Mesothelial cell of epicardium (in vitro differentiated cells): ENCODE measurements around the gene MAG. TPM values are rescaled to one million over a fixed set of nuclear protein-coding genes. Genes with fewer than 3 reads are reported as not detected.

Experiments
- DNase-seq, 2 experiments: peaks; one replicate each; pipeline ENCODE4 v3.0.0; 2021; ENCODE audit warnings: low spot score in 2 of 2; ENCODE audit not compliant: unreplicated experiment in 2 of 2
- H3K27ac Mint-ChIP-seq: 2 replicates; pipeline ENCODE4 v1.8.0; 2021; ENCODE audit warnings: mixed read lengths
- H3K27me3 Mint-ChIP-seq: 2 replicates; pipeline ENCODE4 v1.8.0; 2021; ENCODE audit warnings: low read depth, mixed read lengths
- H3K36me3 Mint-ChIP-seq: 2 replicates; pipeline ENCODE4 v1.8.0; 2021; ENCODE audit warnings: mixed read lengths
- H3K4me1 Mint-ChIP-seq: 2 replicates; pipeline ENCODE4 v1.8.0; 2021; ENCODE audit warnings: mixed read lengths
- H3K4me3 Mint-ChIP-seq: 2 replicates; pipeline ENCODE4 v1.8.0; 2021; ENCODE audit warnings: mild to moderate bottlenecking, moderate library complexity, mixed read lengths
- H3K9me3 Mint-ChIP-seq: 2 replicates; pipeline ENCODE4 v1.8.0; 2021; ENCODE audit warnings: mixed read lengths
- CTCF ChIP-seq: fragments of 200-600 bp; sonication (generic); IDR thresholded peaks from one replicate; pipeline ENCODE4 v1.5.0; 2021; ENCODE audit warnings: antibody characterized with exemption; ENCODE audit not compliant: unreplicated experiment
- total RNA-seq: library from RNA; stranded (reverse); gene quantifications from 3 replicates; pipeline ENCODE4 v1.2.1, GENCODE V29; 2021

MAG gene
- total RNA-seq, 1 donor from 2014 or later: 26.1 TPM

- Mint-ChIP-seq H3K36me3 (peaks cover 32% of the 10 kb centered on the region), H3K27me3 (no peaks in the 10 kb centered on the region), H3K27ac (no peak overlapping the region), H3K4me3 (no peak overlapping the region), H3K4me1 (peaks cover 6% of the 10 kb centered on the region), H3K9me3 (no peaks in the 10 kb centered on the region)
- TF ChIP-seq CTCF: no peak
- DNase-seq: no peak
Observed at GRCh38 chr19:35272122-35272719, 19.7 kb upstream of the MAG start.

GRCh38 chr19:35272954-35273649, 18.9 kb upstream of the MAG start:
- Mint-ChIP-seq H3K27ac (no peak overlapping the region), H3K36me3 (peaks cover 34% of the 10 kb centered on the region)

GRCh38 chr19:35273686-35274259, 18.2 kb upstream of the MAG start:
- TF ChIP-seq CTCF: no peak
- H3K4me1 Mint-ChIP-seq: peaks cover 4% of the 10 kb centered on the region
- peaks cover 34% of the 10 kb centered on the region for H3K36me3 Mint-ChIP-seq
- H3K4me3 Mint-ChIP-seq: no peak overlapping the region
- H3K27ac Mint-ChIP-seq: no peak overlapping the region
- no peaks in the 10 kb centered on the region for H3K27me3 Mint-ChIP-seq
- H3K9me3 Mint-ChIP-seq: no peaks in the 10 kb centered on the region
- no peak for DNase-seq

More at GRCh38 chr19:35272954-35273649, 18.9 kb upstream of the MAG start:
- TF ChIP-seq CTCF: no peak
- Mint-ChIP-seq H3K27me3 (no peaks in the 10 kb centered on the region), H3K4me3 (no peak overlapping the region), H3K9me3 (no peaks in the 10 kb centered on the region), H3K4me1 (peaks cover 4% of the 10 kb centered on the region)
- DNase-seq: no peak

- peaks cover 34% of the 10 kb centered on the region for H3K36me3 Mint-ChIP-seq
- H3K27ac Mint-ChIP-seq: no peak overlapping the region
- H3K4me3 Mint-ChIP-seq: no peak overlapping the region
- H3K4me1 Mint-ChIP-seq: peaks cover 4% of the 10 kb centered on the region
- no peak for TF ChIP-seq CTCF
- no peaks in the 10 kb centered on the region for H3K9me3 Mint-ChIP-seq
- H3K27me3 Mint-ChIP-seq: no peaks in the 10 kb centered on the region
- no peak for DNase-seq
Observed at GRCh38 chr19:35274323-35274722, 17.6 kb upstream of the MAG start.

- TF ChIP-seq CTCF: no peak
- no peaks in the 10 kb centered on the region for H3K9me3 Mint-ChIP-seq
- DNase-seq: no peak
- no peak overlapping the region for H3K27ac Mint-ChIP-seq
- H3K27me3 Mint-ChIP-seq: no peaks in the 10 kb centered on the region
- H3K36me3 Mint-ChIP-seq: peaks cover 26% of the 10 kb centered on the region
- no peak overlapping the region for H3K4me3 Mint-ChIP-seq
- no peaks in the 10 kb centered on the region for H3K4me1 Mint-ChIP-seq
Observed at GRCh38 chr19:35276706-35277281, 15.2 kb upstream of the MAG start.
